HG03196 (cell line): ENCODE measurements around the gene ATN1.
A peak's percentile ranks its signal among the peaks of the same experiment; 100 is the strongest.
"Not testable (repeated sequence)": the region's sequence is repeated elsewhere in the genome, so short reads cannot be mapped to it uniquely, and the experiment has no call there.

Source experiments
- ATAC-seq: cut with Tn5 transposase; IDR thresholded peaks from one replicate; pipeline ENCODE4 v1.9.1; 2021; ENCODE audit not compliant: unreplicated experiment

ATN1 gene

GRCh38 chr12:6927379-6928021, at the start of gene ATN1:
Gene ATN1 (plus strand): TSS chr12:6927959. CDS start chr12:6934002, 6,043 bp downstream.
- no peak for ATAC-seq

- not testable (repeated sequence) for ATAC-seq
Measured at GRCh38 chr12:6879824-6880223, 47.9 kb upstream of the ATN1 start.

GRCh38 chr12:6883252-6883651, 44.5 kb upstream of the ATN1 start:
- no peak for ATAC-seq

- no peak for ATAC-seq
Measured at GRCh38 chr12:6883683-6884082, 44.1 kb upstream of the ATN1 start.

GRCh38 chr12:6884539-6884938, 43.2 kb upstream of the ATN1 start:
- ATAC-seq: no peak

- ATAC-seq: not testable (repeated sequence)
Measured at GRCh38 chr12:6886206-6886999, 41.4 kb upstream of the ATN1 start.

GRCh38 chr12:6887460-6887859, 40.3 kb upstream of the ATN1 start:
- ATAC-seq: no peak

- ATAC-seq: no peak
Measured at GRCh38 chr12:6888360-6888759, 39.4 kb upstream of the ATN1 start.

- ATAC-seq: not testable (repeated sequence)
Measured at GRCh38 chr12:6888794-6889193, 39.0 kb upstream of the ATN1 start.

GRCh38 chr12:6889775-6890573, 37.8 kb upstream of the ATN1 start:
- ATAC-seq: not testable (repeated sequence)

GRCh38 chr12:6890789-6891645, 36.7 kb upstream of the ATN1 start:
- peak; percentile 94 for ATAC-seq

- ATAC-seq: peak; percentile 13
Measured at GRCh38 chr12:6891646-6892001, 36.1 kb upstream of the ATN1 start.

- ATAC-seq: not testable (repeated sequence)
Measured at GRCh38 chr12:6892683-6893082, 35.1 kb upstream of the ATN1 start.

GRCh38 chr12:6894321-6894720, 33.4 kb upstream of the ATN1 start:
- ATAC-seq: no peak

GRCh38 chr12:6896846-6897435, 30.8 kb upstream of the ATN1 start:
- ATAC-seq: no peak

- ATAC-seq: no peak
Measured at GRCh38 chr12:6899427-6899826, 28.3 kb upstream of the ATN1 start.

- ATAC-seq: no peak
Measured at GRCh38 chr12:6899837-6900519, 27.8 kb upstream of the ATN1 start.

- ATAC-seq: no peak
Measured at GRCh38 chr12:6902448-6902847, 25.3 kb upstream of the ATN1 start.

- no peak for ATAC-seq
Measured at GRCh38 chr12:6903722-6904121, 24.0 kb upstream of the ATN1 start.
